Spleen (tissue), 11 donors: ENCODE data around the gene PAM. TPM values are rescaled to one million over a fixed set of nuclear protein-coding genes. Genes with fewer than 3 reads are reported as not detected.

Experiments
- DNase-seq: peaks from one replicate; pipeline ENCODE4 v3.0.0-alpha.2; 2020
- H3K27ac ChIP-seq, 8 donors: fragments of 200-600 bp; sonication (generic) in 7 of 8; 1 replicate in 4 of 8; 2 replicates in 4 of 8; pipeline versions ENCODE4 v1.5.0 to v1.8.0; 2016 to 2021; ENCODE audit warnings: inconsistent platforms in 4 of 8, mild to moderate bottlenecking in 4 of 8, moderate library complexity in 1 of 8
- H3K27me3 ChIP-seq, 7 donors: fragments of 200-600 bp; sonication (generic) in 6 of 7; replicated peaks in 1 of 7; 1 replicate in 4 of 7; 2 replicates in 3 of 7; pipeline versions ENCODE4 v1.5.0 to v1.8.0; 2016 to 2021; ENCODE audit warnings: inconsistent platforms in 3 of 7, mild to moderate bottlenecking in 1 of 7
- H3K36me3 ChIP-seq, 6 donors: fragments of 200-600 bp; sonication (generic) in 5 of 6; 1 replicate in 4 of 6; 2 replicates in 2 of 6; pipeline versions ENCODE4 v1.5.0 to v1.8.0; 2016 to 2021; ENCODE audit warnings: inconsistent platforms in 2 of 6
- H3K4me1 ChIP-seq, 6 donors: fragments of 200-600 bp; sonication (generic) in 5 of 6; 1 replicate in 3 of 6; 2 replicates in 3 of 6; pipeline versions ENCODE4 v1.5.0 to v1.8.0; 2016 to 2021; ENCODE audit warnings: inconsistent platforms in 3 of 6
- H3K4me3 ChIP-seq, 8 donors: fragments of 200-600 bp; sonication (generic) in 7 of 8; 1 replicate in 4 of 8; 2 replicates in 4 of 8; pipeline versions ENCODE4 v1.5.0 to v1.8.0; 2016 to 2021; ENCODE audit warnings: inconsistent platforms in 4 of 8, mild to moderate bottlenecking in 4 of 8, moderate library complexity in 2 of 8
- H3K9me3 ChIP-seq, 8 donors: fragments of 200-600 bp; sonication (generic) in 7 of 8; 1 replicate in 4 of 8; 2 replicates in 4 of 8; pipeline versions ENCODE4 v1.5.0 to v1.8.0; 2016 to 2021; ENCODE audit warnings: inconsistent platforms in 4 of 8
- CTCF ChIP-seq, 11 experiments: fragments of 200-600 bp in 7 of 11; fragments of 450-650 bp in 4 of 11; sonication (generic) in 4 of 11; IDR thresholded peaks in 8 of 11; conservative IDR thresholded peaks in 3 of 11; 1 replicate in 7 of 11; 2 replicates in 4 of 11; pipeline versions ENCODE4 v1.4.0 to v1.8.0; 2016 to 2021; ENCODE audit warnings: antibody characterized with exemption in 11 of 11, inconsistent platforms in 4 of 11, mild to moderate bottlenecking in 1 of 11
- POLR2A ChIP-seq, 3 donors: fragments of 450-650 bp; IDR thresholded peaks; one replicate each; pipeline ENCODE4 v1.5.1; 2017; ENCODE audit warnings: antibody characterized with exemption in 3 of 3, mild to moderate bottlenecking in 1 of 3
- POLR2AphosphoS5 ChIP-seq, 3 donors: sonication (generic); formaldehyde crosslinking; IDR thresholded peaks; one replicate each; pipeline ENCODE4 v1.5.1; 2017; ENCODE audit warnings: antibody characterized with exemption in 3 of 3
- WGBS, 5 donors: extraction: QIAGEN DNeasy Blood & Tissue Kit in 3 of 5; methylation state at CpG; one replicate each; pipeline versions ENCODE4 v1.1.5 to v1.1.7; 2013 to 2018; 5-methylcytosine and 5-hydroxymethylcytosine counted together
- intact Hi-C: fragments of 100-400 bp; cut with DNase I; formaldehyde crosslinking; loops from one replicate; pipeline ENCODE4 v1.15.0; 2023; ENCODE audit warnings: low total_unique reads
- polyA plus RNA-seq, 3 donors: library from polyadenylated mRNA; stranded (reverse); fragments of 200-250 nt; gene quantifications; one replicate each; pipeline ENCODE4 v1.2.1, GENCODE V29; 2013
- total RNA-seq, 7 donors: library from RNA; depleted of rRNA in 3 of 7; stranded (reverse); fragments of >200 nt in 3 of 7; fragmentation: NEBNext Ultra II Directional in 4 of 7; extraction: Animal tissue kit (Norgen Biotek cat#: 25700) in 4 of 7; gene quantifications; one replicate each; pipeline versions ENCODE4 v1.1.0 to v1.2.1, GENCODE V29; 2016 to 2021
- donor health status: healthy with polysubstance abuse.
- donor health status: DM: no; HTN: no; CAD: no; lungs with moderate emphysema.
- donor health status: DM: no; HTN: no; CAD: no.
- donor health status: Bipolar disorder and iron deficiency.
- donor health status: healthy.
- donor health status: DM: no; HTN: no; CAD: no.
- donor health status: DM: yes; HTN: yes; CAD: no.

The PAM gene
- total and polyA plus RNA-seq, 10 donors = 37.4 to 155 (median 110) TPM

DNA sequence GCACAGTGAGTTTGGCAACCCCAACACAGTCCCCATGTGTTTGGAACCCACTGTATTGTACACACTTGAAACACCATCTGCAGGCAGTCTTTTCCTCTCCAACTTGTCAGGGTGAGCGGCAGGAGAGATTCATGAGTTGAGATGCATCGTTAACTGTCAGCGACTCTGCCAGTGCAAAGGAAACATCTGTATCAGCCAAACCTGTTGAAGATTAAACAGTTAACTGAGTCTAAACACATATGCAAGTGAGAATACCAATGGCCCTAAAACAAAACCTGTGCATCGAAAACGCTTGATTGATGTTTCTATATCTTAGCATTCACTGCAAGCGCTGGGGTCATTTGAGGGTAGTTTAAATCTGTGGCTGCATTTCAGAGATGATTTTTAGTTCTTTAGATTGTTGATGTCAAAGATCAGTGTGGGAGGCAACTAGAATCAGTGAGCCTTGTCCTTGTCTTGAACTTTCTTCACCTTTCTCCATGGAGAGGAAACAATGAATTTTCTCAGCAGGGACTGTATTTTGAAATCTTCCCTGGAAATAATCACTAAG, 41.3 kb upstream of the PAM start:
- Histone ChIP-seq H3K27ac (no peak overlapping the region), H3K36me3 (no peaks in the 10 kb centered on the region), H3K4me1 (no peaks in the 10 kb centered on the region), H3K4me3 (no peak overlapping the region), H3K9me3 (no peaks in the 10 kb centered on the region), H3K27me3 (no peaks in the 10 kb centered on the region)
- no peak for DNase-seq
- WGBS, 5 donors = 13 to 32% (median 20%) methylated on average over 6 of the region's 6 CpGs
- no peak for TF ChIP-seq CTCF (IDR thresholded peaks at IDR 0.05 in 8 of 11, conservative IDR thresholded peaks at IDR 0.05 in 3 of 11)
- intact Hi-C loops = no loop called here

DNA sequence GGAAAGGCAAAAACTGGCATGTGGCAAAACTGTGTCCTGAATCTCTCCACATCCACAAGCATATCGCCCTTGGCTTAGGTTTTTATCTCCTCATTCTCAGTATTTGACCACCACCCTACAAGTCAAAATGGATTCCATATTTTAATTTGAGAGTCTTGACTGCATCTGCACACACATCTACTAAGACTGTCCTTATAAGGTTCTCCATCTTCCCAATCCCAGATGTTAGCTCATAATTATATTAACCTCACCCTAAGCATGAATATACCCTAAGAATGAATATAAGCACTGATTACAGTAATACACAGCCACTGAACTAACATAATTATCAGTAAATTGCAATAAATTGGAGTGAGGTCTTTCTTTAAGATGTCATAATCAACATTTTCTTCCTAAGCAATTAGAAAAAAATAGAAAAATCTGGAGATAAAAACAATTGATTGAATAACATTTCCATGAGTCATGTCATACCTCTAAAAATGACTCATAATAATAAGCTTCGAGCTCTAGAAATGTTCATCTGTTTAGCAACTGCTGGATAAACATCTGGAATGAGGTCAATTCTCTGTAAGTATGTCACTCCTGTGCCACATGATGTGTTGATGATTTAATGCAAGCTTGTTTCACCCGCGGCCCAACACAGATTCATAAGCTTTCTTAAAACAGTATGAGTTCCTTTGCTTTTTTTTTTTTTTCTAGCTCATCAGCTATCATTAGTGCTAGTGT, 39.9 kb upstream of the PAM start:
- TF ChIP-seq POLR2A (IDR thresholded peaks at IDR 0.05) = no peak
- TF ChIP-seq POLR2AphosphoS5 (IDR thresholded peaks at IDR 0.05) = no peak
- no peak for TF ChIP-seq CTCF (IDR thresholded peaks at IDR 0.05 in 8 of 11, conservative IDR thresholded peaks at IDR 0.05 in 3 of 11)
- Histone ChIP-seq H3K27ac (no peak overlapping the region), H3K9me3 (no peaks in the 10 kb centered on the region), H3K27me3 (no peaks in the 10 kb centered on the region), H3K36me3 (no peaks in the 10 kb centered on the region), H3K4me1 (no peaks in the 10 kb centered on the region), H3K4me3 (no peak overlapping the region)
- DNase-seq = no peak
- intact Hi-C loops = no loop called here
- WGBS, 5 donors = 81 to 94% (median 88%) methylated on average over 4 of the region's 4 CpGs

DNA sequence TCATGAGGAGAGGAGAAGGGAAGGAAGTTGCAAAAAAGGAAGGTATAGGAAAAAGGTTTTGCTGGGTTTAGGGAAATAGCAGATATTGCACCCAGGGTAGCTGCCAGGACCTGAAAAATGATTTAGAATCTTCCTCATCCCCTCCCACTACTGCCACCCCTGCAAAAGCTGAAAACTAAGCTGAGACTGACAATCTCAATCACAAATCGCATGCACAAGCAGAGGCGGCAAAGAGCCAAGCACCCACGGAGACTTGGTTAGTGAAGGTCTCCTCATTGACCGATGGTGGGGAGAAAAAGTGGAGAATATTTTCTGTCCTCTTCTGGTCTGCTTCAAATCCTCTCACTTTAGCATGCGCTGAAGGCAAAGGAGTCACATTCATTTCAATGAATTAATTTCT, 39.1 kb upstream of the PAM start:
- DNase-seq = no peak
- intact Hi-C loops = no loop called here
- H3K27me3 ChIP-seq = no peaks in the 10 kb centered on the region
- TF ChIP-seq POLR2AphosphoS5 (IDR thresholded peaks at IDR 0.05) (no peak), POLR2A (IDR thresholded peaks at IDR 0.05) (no peak), CTCF (IDR thresholded peaks at IDR 0.05 in 8 of 11, conservative IDR thresholded peaks at IDR 0.05 in 3 of 11) (no peak)
- no peak overlapping the region for H3K4me3 ChIP-seq
- no peaks in the 10 kb centered on the region for H3K4me1 ChIP-seq
- WGBS, 5 donors = 94 to 99% (median 97%) methylated on average over 5 of the region's 5 CpGs
- H3K36me3 ChIP-seq = no peaks in the 10 kb centered on the region
- no peak overlapping the region for H3K27ac ChIP-seq
- no peaks in the 10 kb centered on the region for H3K9me3 ChIP-seq

DNA sequence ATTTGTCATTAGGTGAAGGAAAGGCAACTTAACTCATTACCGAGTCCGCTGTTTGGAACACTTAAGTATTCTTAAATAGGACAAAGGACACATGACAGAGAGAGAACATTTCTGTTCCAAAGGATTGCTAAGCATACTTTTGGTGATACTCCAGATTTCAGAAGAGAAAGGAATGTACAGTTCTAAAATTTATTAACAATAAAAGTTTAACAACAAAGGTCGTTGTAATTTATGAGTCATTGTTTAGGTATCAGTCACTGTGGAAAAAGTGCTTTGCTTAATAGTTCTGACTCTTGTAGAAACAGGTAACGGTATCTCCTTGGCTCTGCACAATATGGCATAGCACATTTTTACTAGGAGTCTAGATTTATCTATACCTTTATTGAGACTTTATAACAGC, 36.3 kb upstream of the PAM start:
- no peaks in the 10 kb centered on the region for H3K27me3 ChIP-seq
- H3K9me3 ChIP-seq = no peaks in the 10 kb centered on the region
- no peak for TF ChIP-seq POLR2A (IDR thresholded peaks at IDR 0.05)
- TF ChIP-seq POLR2AphosphoS5 (IDR thresholded peaks at IDR 0.05) = no peak
- no peak for TF ChIP-seq CTCF (IDR thresholded peaks at IDR 0.05 in 8 of 11, conservative IDR thresholded peaks at IDR 0.05 in 3 of 11)

More for the DNA sequence above, 36.3 kb upstream of the PAM start:
- no peak for DNase-seq
- Histone ChIP-seq H3K4me1 (no peaks in the 10 kb centered on the region), H3K36me3 (no peaks in the 10 kb centered on the region), H3K4me3 (no peak overlapping the region), H3K27ac (no peak overlapping the region)
- 75 to 81% (median 79%) methylated on average over 4 of the region's 4 CpGs for WGBS, 5 donors
- intact Hi-C loops = no loop called here
